Activated B cell treated with CpG ODN at 0.5 μM for 24 hours (primary cell): Measurements from ENCODE around the gene MAN1B1. TPM values are rescaled to one million over a fixed set of nuclear protein-coding genes. Genes with fewer than 3 reads are reported as not detected.

Experiments used
- ATAC-seq: fragments of 200-7000 bp; cut with Tn5 transposase; one replicate; pipeline ENCODE4 v1.10.0; 2021; ENCODE audit warnings: low read depth, mild to moderate bottlenecking, moderate library complexity
- CTCF ChIA-PET: fragments of 350-600 bp; sonication (Branson Sonifier 250); formaldehyde crosslinking; loops from one replicate; lab custom pipeline; 2021; ENCODE audit warnings: antibody characterized with exemption; lab: Charles Lee
- POLR2A ChIA-PET: fragments of 350-600 bp; sonication (Branson Sonifier 250); formaldehyde crosslinking; loops from one replicate; lab custom pipeline; 2021; ENCODE audit warnings: antibody characterized with exemption; lab: Charles Lee
- DNase-seq: peaks from one replicate; pipeline ENCODE4 v3.0.0; 2022
- H3K27ac Mint-ChIP-seq: one replicate; pipeline ENCODE4 v1.8.0; 2020; ENCODE audit warnings: mixed read lengths
- H3K27me3 Mint-ChIP-seq: one replicate; pipeline ENCODE4 v1.8.0; 2021; ENCODE audit warnings: mixed read lengths
- H3K36me3 Mint-ChIP-seq: one replicate; pipeline ENCODE4 v1.8.0; 2021; ENCODE audit warnings: low read depth, mixed read lengths
- H3K4me1 Mint-ChIP-seq: one replicate; pipeline ENCODE4 v1.8.0; 2021; ENCODE audit warnings: mixed read lengths
- H3K4me3 Mint-ChIP-seq: one replicate; pipeline ENCODE4 v1.8.0; 2020; ENCODE audit warnings: mild to moderate bottlenecking, mixed read lengths
- H3K9me3 Mint-ChIP-seq: one replicate; pipeline ENCODE4 v1.8.0; 2020; ENCODE audit warnings: mixed read lengths
- intact Hi-C: fragments of 100-400 bp; cut with micrococcal nuclease; formaldehyde crosslinking; loops from one replicate; pipeline ENCODE4 v1.15.1; 2024
- total RNA-seq: library from RNA; stranded (reverse); gene quantifications from 2 replicates; pipeline ENCODE4 v1.2.3, GENCODE V29; 2022
- TF ChIP-seq, protein P1 (sequence below): fragments of 200-600 bp; IDR thresholded peaks from one replicate; pipeline ENCODE4 v1.8.0; 2022; ENCODE audit warnings: antibody characterized with exemption, mild to moderate bottlenecking

The MAN1B1 gene
- total RNA-seq, result 33.6 and 37.7 TPM in 2 replicates

GRCh38 chr9:137086531-137087408, at the start of gene MAN1B1:
TSS of gene MAN1B1 (plus strand) at chr9:137086985. CDS start at chr9:137087000, 15 bp downstream.
- Mint-ChIP-seq H3K36me3 (peaks cover 31% of the 10 kb centered on the region), H3K27me3 (no peaks in the 10 kb centered on the region), H3K4me1 (peaks cover 49% of the 10 kb centered on the region), H3K9me3 (no peaks in the 10 kb centered on the region), H3K27ac (peak within 1 kb of the TSS; percentile 97), H3K4me3 (peak within 1 kb of the TSS; percentile 93)
- TF ChIP-seq, protein P1, sequence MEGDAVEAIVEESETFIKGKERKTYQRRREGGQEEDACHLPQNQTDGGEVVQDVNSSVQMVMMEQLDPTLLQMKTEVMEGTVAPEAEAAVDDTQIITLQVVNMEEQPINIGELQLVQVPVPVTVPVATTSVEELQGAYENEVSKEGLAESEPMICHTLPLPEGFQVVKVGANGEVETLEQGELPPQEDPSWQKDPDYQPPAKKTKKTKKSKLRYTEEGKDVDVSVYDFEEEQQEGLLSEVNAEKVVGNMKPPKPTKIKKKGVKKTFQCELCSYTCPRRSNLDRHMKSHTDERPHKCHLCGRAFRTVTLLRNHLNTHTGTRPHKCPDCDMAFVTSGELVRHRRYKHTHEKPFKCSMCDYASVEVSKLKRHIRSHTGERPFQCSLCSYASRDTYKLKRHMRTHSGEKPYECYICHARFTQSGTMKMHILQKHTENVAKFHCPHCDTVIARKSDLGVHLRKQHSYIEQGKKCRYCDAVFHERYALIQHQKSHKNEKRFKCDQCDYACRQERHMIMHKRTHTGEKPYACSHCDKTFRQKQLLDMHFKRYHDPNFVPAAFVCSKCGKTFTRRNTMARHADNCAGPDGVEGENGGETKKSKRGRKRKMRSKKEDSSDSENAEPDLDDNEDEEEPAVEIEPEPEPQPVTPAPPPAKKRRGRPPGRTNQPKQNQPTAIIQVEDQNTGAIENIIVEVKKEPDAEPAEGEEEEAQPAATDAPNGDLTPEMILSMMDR, result no peak
- ChIA-PET POLR2A (interaction anchor here (0.6 to 2.8 kb wide), 37 partner anchors 9 to 345 kb away, joined by 3 to 40 read pairs (median 4); partner anchors contain the start of genes ANAPC2, DPP7, EXD3 and FUT7), CTCF (interaction anchor here (0.8 to 2.1 kb wide), 10 partner anchors 9 to 345 kb away, joined by 3 to 7 read pairs (median 4); partner anchors contain the start of genes ANAPC2, SAPCD2 and SSNA1)
- DNase-seq (peak; percentile 98), ATAC-seq (peak; percentile 77)
- intact Hi-C loops, result loop anchor here (1.0 to 5.0 kb wide), 8 partner anchors 9 to 466 kb away; partner anchors contain the start of genes DPP7, EXD3, MRPL41 and NOXA1

- no peak overlapping the region for H3K4me3 Mint-ChIP-seq
- intact Hi-C loops, result no loop called here
- no peaks in the 10 kb centered on the region for H3K36me3 Mint-ChIP-seq
- H3K9me3 Mint-ChIP-seq, result no peaks in the 10 kb centered on the region
- CTCF ChIA-PET, result interaction anchor here (1.0 to 4.3 kb wide), 3 partner anchors 8 to 249 kb away, joined by 4 to 58 read pairs (median 6); partner anchors contain the start of genes AJM1 and TMEM141
- DNase-seq, result no peak
- POLR2A ChIA-PET, result interaction anchor here (1.1 kb wide), 1 partner anchor 247 kb away, joined by 3 read pairs; no protein-coding TSS in a partner anchor
- TF ChIP-seq, protein P1, result no peak
- H3K4me1 Mint-ChIP-seq, result peaks cover 32% of the 10 kb centered on the region
- ATAC-seq, result no peak
- no peaks in the 10 kb centered on the region for H3K27me3 Mint-ChIP-seq
- H3K27ac Mint-ChIP-seq, result no peak overlapping the region
Observed at GRCh38 chr9:137037035-137037434, 49.8 kb upstream of the MAN1B1 start.

GRCh38 chr9:137037483-137037882, 49.3 kb upstream of the MAN1B1 start:
- ATAC-seq (no peak), DNase-seq (no peak)
- H3K27ac Mint-ChIP-seq, result no peak overlapping the region
- H3K9me3 Mint-ChIP-seq, result no peaks in the 10 kb centered on the region
- POLR2A ChIA-PET, result interaction anchor here (1.1 kb wide), 1 partner anchor 247 kb away, joined by 3 read pairs; no protein-coding TSS in a partner anchor
- H3K4me1 Mint-ChIP-seq, result peaks cover 27% of the 10 kb centered on the region
- TF ChIP-seq, protein P1, result no peak
- H3K36me3 Mint-ChIP-seq, result no peaks in the 10 kb centered on the region
- CTCF ChIA-PET, result interaction anchor here (1.3 to 4.3 kb wide), 2 partner anchors 8 to 250 kb away, joined by 6 to 58 read pairs; partner anchors contain the start of gene TMEM141
- no peaks in the 10 kb centered on the region for H3K27me3 Mint-ChIP-seq
- intact Hi-C loops, result no loop called here
- no peak overlapping the region for H3K4me3 Mint-ChIP-seq

GRCh38 chr9:137038916-137039315, 47.9 kb upstream of the MAN1B1 start:
- DNase-seq, result no peak
- Mint-ChIP-seq H3K27ac (no peak overlapping the region), H3K27me3 (peaks cover 4% of the 10 kb centered on the region), H3K36me3 (no peaks in the 10 kb centered on the region), H3K4me3 (no peak overlapping the region), H3K9me3 (no peaks in the 10 kb centered on the region), H3K4me1 (peaks cover 13% of the 10 kb centered on the region)
- intact Hi-C loops, result no loop called here
- no peak for ATAC-seq
- CTCF ChIA-PET, result interaction anchor here (1.4 kb wide), 1 partner anchor 36 kb away, joined by 3 read pairs; no protein-coding TSS in a partner anchor
- TF ChIP-seq, protein P1, result no peak
- POLR2A ChIA-PET, result no interaction called here
